Activated CD4-positive, alpha-beta T cell treated with anti-CD3 and anti-CD28 coated beads for 48 hours (primary cell): ENCODE results near the gene GALNT15.

Experiments
- DNase-seq: peaks from one replicate; pipeline ENCODE4 v3.0.0-alpha.2; 2020

GALNT15 gene

DNA sequence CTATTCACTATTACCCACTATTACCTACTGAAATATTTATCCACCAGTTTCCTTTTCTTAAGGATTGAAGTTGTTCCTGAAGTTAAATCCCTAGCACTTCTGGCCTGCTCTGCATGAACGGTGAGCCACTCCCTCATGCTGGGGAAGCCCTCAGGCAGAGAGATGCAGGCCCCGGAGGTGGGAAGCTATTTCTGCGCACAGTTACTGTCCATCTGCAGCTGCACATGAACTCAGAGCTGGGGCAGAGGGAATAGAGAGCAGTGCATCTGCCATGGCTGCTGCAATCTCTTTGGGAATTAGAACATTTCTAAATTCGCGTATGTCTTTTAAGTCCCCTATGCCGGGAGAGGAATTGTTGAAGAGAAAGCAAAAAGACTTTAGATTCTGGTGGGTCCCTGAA is 6.3 kb upstream of the GALNT15 start:
- DNase-seq: no peak

DNA sequence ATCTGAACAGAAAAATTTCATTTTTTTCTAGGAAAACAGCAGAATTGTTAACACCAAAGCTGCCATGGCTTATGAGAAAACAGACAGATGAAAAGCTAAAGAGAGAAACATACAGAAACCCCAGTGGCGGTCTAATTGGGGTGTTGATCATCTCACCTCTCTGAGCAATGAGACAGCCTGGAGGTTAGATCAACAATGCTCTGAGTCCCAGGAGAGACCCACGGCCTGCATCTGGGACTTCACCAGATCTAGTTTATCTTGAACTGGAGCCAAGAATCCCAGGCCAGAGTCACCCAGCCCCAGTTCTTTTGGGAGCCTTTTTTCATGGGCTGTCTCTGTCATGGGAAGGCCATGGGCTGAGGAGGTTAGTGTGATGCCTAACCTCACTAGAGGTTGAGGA is 3.5 kb upstream of the GALNT15 start:
- no peak for DNase-seq

DNA sequence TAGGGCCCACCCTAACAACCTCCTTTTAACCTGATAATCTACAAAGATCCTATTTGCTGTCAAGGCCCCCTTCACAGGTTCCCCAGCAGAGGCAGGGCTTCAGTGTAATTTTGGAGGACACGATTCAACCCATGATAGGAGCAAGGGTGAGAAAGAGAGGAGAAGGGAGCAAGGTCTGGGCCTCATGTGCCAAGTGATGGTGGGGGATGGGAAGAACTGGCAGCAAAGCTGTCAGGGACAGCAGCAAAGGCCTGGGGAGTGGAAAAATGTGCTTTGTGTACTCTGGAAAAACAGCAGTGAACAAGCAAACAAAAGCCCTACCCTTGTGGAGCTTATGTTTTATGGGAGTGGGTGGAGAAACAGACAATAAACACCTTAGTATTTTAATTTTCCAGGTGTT is 2.7 kb upstream of the GALNT15 start:
- no peak for DNase-seq

DNA sequence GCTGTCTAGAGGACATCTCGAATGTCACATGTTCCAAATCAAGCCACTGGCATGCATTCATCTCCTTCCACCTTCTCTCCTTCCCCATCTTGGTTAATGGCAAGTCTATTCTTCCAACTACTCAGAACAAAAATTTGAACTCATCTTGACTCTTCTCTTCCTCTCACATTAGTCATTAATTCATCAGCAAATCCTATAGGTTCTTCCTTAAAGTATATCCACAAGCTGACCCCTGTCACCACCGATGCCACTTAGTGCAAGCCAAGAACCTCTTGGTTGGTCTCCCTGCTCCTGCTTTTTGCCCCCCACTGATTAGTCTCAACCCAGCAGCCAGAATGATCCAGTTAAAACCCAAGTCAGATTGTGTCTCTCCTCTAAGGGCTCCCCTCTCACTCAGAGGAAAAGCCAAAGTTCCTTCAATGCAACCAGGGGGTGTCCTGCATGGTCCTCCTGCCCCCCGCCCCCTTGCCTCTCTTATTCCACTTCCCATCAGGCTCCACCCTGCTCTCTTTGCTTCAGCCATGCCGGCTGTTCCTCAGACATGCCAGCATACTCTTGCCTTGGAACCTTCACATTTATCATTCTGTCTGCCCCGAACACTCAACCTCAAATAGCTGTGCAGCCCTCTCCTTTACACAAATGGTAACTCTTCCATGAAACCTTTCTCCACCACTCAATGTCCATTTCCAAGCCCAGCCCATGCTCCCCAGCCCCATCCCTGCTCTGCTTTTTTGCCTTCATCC is 1.0 kb upstream of the GALNT15 start:
- DNase-seq: no peak

DNA sequence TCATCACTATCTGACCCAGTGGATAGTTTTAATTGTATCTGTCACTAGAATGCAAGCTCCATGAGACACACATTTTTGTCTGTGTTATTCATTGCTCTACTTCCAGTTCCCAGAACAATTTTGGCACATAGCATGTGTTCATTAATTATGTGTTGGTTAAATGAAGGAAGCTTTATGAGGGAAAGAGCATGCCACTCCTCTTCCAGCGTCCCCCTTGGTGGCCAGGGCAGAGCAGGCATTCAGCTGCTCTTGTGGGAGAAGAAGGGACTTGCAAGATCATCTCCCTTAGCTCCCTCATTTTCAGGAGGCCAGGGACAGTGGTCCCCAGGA is 489 bp upstream of the GALNT15 start:
- no peak for DNase-seq

DNA sequence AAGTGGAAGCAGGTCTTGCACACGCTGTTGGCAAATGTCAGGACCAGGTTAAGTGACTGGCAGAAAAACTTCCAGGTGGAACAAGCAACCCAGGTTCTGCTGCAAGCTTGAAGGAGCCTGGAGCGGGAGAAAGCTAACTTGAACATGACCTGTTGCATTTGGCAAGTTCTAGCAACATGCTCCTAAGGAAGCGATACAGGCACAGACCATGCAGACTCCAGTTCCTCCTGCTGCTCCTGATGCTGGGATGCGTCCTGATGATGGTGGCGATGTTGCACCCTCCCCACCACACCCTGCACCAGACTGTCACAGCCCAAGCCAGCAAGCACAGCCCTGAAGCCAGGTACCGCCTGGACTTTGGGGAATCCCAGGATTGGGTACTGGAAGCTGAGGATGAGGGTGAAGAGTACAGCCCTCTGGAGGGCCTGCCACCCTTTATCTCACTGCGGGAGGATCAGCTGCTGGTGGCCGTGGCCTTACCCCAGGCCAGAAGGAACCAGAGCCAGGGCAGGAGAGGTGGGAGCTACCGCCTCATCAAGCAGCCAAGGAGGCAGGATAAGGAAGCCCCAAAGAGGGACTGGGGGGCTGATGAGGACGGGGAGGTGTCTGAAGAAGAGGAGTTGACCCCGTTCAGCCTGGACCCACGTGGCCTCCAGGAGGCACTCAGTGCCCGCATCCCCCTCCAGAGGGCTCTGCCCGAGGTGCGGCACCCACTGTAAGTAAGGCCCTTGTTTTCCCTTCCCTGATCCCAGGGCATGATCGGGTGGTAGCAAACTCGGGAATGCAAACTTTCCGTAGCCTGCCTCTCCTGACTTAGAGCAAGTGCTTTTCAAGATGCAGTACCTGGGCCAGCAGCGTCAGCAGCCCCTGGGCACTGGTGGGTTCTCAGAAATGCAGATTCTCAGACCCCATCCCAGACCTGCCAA is 759 bp downstream of the GALNT15 start:
- DNase-seq: no peak

DNA sequence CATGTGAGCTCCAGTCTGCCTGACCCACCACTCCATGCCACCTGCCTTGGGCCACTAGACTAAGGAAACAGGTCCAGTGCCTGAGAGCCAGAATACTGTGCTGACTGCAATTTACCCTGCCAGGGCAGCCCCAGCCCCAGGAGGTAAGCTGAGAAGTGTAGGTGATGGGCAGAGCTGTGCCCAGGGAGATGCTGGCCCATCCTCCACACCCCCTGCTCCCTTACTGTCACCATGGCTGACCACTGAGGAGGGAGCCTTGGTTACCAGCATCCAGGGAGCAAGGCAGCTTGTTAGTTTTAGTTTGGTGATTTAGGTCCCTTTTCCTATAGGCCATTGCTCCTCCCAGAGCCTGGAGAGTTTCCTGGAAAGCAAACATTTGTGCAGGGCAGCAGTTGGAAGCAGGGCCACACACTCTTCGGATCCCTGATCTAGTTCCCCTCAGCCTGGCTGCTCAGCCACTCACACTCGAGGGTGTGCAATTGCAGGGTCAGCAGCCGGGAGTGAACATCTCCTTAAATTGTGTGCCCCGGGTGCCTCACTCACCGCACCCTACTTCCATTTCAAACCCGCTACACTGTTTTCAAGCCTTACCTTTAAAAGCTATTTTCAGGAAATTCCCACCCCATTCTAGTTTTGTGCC is 2.0 kb downstream of the GALNT15 start:
- DNase-seq: no peak

DNA sequence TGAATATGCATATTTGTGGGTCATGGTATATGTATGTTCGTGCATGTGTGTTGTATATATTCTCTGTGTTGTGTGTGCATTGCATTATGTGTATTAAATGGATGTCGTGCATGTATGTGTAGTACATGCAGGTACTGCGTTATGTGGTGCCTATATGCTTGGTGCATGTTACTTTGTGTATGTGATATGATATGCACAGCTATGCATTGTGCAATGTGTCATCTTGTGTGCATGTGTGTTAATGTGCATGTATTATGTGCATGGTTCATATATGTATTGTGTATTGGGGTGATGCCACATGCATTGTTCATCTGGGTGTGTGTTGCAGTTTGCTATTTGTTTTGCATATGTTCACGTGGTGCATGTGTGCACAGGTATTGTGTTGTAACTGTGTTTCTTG is 2.9 kb downstream of the GALNT15 start:
- no peak for DNase-seq

DNA sequence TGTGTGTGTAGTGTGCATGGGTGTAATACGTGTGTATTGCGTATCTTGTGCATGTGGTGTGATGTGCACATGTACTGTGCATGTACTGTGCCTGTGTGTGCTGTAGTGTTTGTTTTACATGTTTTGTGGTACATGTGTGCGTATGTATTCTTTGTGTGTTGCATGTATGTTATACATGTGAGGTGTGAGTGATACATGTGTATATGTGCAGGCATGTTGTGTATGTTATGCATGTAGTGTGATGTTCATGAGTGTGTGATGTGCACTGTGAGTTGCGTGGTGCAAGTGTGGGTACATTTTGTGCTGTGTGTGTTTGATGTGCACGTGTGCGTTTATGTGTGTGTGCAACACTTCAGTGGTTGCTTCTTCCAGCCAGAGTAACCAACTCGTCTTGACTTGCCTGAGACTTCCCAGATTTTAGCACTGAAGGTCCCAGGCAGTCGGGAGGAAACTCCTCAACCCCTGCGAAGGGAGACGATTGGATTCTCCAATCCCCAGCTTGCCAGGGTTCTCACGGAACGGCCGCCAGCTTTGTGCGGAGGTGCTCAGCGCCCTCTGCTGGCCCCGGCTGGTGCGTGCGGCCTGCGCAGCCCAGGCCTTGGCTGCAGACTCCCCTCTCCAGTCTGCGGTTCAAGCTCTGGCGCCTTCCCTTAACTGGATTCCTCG is 3.6 kb downstream of the GALNT15 start:
- DNase-seq: peak; percentile 80

DNA sequence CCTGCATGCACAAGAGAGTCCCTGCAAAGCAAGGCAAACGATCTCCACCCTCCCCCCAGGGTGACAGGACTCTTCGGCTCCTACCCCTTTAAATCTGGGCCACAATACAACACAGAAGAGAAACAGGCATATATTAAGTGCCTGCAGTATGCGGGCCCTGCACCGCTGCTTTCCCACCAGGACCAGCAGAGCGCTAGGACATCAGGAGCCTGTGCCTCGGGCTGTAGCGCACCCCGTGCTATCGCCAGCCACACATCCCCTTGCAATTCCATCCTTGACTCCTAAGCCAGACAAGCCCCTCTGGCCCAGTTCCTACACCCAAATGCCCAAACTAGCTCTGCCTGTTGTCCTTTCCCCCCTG is 4.1 kb downstream of the GALNT15 start:
- DNase-seq: no peak

DNA sequence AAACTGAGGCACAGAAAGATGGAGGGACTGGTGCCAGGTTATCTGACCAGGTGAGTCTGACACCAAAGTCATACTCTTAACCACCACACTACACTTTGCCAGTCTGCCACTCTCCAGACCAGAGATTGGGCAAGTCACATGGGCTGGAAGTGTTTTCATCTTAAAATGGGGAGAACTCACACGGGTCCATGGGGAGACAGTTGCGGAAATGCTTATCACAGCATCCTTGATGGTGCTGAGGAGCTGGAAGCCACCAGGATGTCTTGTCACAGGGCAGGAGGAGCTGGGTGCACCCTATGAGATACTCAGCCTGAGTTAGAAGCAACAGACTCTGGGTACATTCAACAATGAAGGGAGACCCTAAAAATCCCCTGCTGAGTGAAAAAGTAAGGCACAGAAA is 4.8 kb downstream of the GALNT15 start:
- no peak for DNase-seq

DNA sequence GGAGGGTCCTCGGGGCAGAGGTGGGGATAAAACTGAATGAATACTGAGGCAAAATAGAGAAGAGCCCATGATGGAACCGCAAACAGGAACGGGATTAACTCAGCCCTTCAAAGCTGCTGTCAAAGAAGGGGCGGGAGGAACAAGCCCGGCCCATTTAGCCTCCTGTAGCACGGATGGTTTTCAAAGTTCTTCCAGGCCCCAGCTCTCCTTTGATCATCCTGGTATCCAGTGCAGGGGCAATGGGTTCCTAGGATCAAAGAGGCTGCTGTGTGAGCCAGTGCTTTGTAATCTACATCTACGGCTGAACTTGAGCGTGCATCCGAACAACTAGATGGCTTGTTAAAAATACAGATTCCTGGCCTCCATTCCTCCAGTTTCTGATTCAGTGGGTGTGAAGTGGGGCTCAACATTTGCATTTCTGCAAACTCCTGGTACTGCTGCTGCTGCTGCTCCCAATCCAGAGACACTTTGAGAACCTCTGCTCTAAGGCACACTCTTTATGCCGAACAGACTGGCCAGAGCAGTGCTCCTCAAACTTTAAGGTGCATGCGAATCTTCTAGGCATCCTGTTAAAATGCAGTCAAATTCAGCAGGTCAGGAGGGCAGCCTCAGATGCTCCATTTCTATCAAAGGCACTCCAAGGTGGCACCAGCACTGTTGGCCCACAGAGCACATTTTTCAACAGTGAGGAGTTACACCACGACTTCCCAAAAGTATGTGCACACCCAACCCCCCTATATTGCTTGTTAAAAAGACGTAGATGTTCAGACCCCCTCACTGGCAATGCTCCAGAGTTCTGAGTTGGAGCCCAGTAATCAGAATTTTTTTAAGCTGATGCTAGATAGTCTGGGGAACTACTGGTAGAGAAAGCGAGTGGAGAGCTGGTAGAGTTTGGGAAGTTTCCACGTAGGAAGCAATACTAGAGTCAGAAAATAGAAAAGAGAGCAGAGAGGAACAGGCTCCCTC is 5.6 kb downstream of the GALNT15 start:
- no peak for DNase-seq

DNA sequence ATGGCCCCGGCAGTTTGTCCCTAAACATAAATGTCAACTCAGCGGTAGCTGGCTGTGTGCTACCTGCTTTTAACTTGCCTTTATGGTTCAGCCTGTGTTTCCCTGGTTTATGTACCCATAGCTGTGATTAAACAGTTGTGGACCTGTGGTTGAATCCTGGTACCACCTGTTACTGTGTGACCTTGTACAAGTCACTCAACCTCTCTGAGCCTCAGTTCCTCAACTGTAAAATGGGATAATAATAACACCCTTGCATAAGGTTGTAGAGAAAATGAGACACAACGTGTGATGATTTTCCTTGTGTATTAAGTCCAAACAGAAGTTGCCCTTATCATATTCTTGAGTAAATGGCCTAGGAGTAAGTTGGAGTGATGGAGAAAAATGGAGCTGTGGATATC is 6.3 kb downstream of the GALNT15 start:
- DNase-seq: no peak

DNA sequence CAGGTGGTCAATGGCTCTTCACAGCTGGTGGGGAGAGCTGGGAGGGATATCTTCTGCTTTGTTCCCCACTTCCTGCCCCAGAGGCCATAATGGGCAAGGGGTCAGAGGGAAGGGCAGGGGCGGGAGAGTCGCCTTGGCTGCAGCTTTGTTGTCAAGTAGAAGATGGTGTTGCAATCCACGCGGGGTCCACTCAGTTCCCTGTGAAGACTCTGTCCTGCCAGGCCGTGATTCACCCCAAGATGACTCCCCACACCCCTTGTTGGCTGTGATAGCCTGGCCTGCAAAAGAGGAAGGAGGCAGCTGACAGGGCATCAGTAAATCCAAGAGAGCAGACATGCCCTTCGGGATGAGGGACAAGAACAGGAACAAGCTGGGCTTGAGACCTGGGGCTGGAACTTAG is 6.9 kb downstream of the GALNT15 start:
- DNase-seq: no peak

DNA sequence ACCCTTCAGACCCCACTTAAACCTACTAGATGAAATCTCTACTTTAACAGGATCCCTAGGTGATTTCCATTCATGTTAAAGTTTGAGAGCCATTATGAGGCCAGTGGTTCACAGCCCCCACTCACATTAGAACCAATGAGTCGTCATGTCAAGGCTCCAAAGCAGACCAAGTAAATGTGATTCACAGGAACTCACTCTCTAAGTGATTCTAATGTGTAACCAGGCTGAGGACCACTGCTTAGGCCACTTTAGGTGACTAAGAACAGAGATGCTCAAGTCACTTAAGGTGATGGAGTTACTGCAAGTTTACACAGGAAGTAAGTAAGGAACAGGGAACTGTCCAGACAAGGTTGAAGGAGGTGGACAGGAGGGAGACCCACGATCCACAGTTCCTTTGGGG is 7.7 kb downstream of the GALNT15 start:
- DNase-seq: no peak

DNA sequence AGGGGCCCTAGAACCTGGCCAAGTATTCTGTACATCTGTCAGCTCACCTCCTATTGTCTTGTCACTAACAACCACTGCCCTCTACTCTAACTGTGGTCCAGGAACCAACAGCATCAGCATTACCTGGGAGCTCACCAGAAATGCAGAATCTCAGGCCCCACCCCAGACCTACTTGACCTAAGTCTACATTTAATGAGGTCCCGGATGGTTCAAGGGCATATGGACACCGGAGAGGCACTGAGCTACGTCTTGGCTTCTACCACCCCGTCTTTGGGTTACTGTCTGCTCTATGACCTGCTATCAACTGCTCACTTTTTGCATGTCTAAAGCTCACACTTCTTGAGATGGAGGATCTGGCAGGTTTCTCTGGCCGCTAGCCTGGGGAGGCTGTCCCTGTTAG is 8.1 kb downstream of the GALNT15 start:
- DNase-seq: no peak

DNA sequence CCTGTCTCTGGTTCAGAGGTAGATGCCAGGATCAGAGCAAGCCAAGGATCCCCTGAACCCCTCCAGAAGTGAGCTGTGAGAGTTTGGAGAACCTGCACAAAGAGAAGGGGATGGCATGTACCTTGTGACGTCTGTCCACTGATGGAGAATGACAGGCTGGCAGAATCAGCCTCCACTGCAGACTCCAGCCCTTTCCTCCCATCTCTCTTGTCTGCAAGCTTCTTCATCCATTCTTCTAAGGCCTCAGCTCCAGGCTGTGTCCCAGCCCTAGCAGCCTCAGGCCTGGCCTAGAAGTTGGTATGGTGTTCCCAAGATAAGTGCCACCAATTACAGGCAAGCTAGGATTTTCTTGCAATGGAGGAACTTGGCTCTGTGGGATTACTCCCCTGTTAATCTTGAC is 8.6 kb downstream of the GALNT15 start:
- DNase-seq: no peak

DNA sequence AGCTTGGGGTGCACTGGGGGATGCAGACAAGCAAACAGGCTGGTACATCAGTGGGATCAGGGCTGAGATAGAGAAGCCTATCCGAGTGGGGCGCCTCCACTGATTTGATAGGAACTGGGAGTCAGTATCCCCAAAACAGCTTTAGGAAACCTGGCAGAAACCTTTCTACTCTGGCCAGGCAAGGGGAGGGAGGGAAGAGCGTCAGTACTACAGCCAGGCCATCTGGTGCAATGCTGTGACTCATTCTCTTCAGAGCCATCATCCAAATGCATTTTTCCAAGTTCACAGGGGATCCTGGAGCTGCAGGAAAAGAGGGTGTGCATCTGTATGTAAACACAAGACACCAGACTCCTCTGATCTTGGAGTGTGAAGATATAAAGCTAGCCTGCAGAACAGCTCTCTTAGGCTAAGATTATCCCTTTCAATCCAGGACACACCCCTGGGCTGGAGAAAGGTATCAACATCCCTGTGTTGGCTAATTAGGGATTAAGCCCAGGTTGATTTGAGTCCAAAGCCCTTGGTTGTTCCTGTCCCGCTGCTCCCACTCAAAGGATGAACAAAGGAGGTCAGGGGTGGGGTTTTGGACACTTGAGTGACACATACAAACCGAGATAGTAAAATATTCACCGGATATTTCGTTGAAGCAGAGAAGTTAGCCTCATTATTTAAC is 9.3 kb downstream of the GALNT15 start:
- no peak for DNase-seq

DNA sequence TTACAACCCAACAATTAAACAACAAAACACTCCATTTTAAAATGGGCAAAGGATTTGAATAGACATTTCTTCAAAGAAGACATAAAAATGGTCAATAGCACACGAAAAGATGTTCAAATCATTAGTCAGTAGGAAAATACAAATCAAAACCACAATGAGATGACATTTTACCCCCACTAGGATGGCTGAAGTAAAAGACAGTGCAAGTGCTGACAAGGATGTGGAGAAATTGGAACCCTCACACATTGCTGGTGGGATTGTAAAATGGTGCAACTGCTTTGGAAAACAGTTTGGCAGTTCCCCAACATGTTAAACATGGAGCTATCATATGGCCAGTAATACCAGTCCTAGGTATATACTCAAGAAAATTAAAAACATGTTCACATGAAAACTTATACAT is 11.6 kb downstream of the GALNT15 start:
- DNase-seq: no peak

DNA sequence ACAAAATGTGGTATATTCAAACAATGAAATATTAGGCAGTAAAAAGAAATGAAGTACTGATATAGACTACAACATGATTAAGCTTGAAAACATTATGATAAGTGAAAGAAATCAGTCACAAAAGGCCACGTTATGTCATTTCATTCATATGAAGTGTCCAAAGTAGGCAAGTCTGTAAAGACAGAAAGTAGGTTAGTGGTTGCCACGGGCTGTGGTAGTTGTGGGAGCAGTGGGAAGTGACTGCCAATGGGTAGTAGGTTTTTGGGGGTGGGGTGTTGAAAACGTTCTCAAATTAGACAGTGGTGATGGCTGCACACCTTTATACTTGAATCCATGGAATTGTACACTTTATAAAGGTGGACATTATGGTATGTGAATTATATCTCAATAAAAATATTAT is 12.1 kb downstream of the GALNT15 start:
- DNase-seq: no peak

DNA sequence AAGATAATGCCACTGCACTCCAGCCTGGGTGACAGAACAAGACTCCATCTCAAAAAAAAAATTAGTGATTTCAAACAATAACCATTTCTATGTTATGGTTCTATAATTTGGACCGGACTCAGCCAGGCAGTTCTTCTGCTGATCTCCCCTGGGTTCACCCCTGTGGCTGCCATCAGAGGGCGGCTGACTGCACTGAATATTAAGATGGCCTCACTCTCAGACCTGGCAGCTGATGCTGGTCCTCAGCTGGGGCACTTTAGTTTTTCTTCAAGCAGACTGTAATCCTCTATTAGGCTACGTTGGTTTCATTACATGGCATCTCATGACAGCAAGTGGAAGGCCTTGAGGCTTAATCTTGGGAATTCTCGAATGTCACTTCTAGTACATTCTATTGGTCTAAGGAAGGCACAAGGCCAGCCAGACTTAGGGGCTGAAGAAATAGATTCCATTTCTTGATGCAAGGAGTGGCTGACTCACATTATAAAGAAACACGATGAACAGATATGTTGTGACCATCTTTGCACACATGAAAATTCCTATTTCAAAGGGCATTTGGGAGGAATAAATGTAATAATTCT is 12.8 kb downstream of the GALNT15 start:
- no peak for DNase-seq
